GM20431 (cell line): ENCODE data around the gene PPTC7.

Experiments
- in situ Hi-C: fragments of 300-500 bp; cut with MseI, MboI; formaldehyde crosslinking; loops from one replicate; pipeline ENCODE4 v1.15.0; 2020; ENCODE audit warnings: low sequenced_read_pairs; ENCODE audit not compliant: unreplicated experiment

PPTC7 gene

DNA sequence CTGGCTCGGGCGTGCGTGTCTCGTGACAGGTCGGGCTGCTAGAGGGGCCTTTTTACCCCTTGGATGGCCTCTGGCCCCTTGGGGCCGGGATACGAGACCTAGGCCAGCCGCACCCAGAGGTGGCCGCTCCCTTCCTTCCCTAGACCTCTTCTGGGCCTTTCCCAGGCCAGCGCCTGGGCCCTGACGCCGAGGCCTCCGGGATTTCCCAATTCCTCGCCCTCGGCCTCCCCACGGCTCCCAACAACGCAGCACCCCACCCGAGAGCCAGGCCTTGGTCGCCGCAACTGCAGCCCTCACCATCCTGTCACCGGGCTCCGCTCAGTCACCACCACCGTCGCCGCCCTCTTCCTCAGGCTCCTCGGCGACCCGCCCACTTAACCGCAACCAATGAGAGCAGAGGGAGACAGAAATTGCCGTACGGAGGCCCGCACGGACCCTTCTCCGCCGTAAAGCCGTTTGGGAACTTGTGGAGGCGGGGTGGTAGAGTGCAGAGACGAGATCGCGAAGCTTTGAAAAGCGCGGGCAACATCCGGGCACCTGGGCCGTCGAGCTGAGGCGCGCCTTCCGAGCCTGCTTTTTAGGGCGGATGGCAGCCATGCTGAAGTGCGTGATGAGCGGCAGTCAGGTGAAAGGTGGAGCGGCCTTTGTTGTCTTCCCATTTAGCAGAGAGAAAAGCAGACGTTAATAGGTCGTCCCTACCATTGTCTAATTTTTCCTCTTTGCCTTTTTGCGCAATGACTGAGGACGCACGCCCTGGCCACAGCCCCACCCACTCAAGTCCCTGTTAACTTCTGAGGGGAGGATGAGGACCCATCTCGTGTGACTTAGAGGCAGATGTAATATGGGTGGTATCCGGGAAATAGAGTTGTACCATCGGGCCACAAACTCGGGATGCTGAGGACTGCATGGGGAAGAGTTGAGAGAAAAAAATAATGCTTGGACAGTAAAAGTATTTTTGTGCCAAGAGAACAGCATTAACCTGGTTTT, 81.1 kb downstream of the PPTC7 start, which contains the start of the genes RAD9B and VPS29:
RAD9B (plus strand) TSS at position 580 of the 987 bp plus-strand sequence; CDS start at position 587, 7 bp downstream.
VPS29 (minus strand) TSS at position 360 of the 987 bp plus-strand sequence; CDS start at position 300, 60 bp downstream.
- in situ Hi-C loops, result loop anchor here (10.0 kb wide), 1 partner anchor 93 kb away; no protein-coding TSS in a partner anchor

DNA sequence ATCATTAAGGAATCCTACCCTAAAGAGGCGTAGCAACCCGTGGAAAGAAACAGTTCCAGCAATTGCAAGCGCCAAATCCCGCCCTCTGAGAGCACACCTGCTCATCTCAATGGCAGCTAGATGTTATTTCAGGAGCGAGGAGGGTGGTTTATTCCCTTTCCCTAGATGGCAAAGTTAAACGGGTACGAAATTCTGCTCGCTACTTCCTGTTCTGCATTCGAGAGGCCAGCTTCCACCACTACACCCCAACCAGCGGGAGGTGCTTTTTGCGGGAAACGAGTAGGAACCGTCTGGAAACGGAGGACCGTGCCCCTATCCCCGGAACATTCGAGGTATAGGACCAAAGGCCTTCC, 81.7 kb downstream of the PPTC7 start:
- in situ Hi-C loops, result loop anchor here (10.0 kb wide), 1 partner anchor 93 kb away; no protein-coding TSS in a partner anchor

DNA sequence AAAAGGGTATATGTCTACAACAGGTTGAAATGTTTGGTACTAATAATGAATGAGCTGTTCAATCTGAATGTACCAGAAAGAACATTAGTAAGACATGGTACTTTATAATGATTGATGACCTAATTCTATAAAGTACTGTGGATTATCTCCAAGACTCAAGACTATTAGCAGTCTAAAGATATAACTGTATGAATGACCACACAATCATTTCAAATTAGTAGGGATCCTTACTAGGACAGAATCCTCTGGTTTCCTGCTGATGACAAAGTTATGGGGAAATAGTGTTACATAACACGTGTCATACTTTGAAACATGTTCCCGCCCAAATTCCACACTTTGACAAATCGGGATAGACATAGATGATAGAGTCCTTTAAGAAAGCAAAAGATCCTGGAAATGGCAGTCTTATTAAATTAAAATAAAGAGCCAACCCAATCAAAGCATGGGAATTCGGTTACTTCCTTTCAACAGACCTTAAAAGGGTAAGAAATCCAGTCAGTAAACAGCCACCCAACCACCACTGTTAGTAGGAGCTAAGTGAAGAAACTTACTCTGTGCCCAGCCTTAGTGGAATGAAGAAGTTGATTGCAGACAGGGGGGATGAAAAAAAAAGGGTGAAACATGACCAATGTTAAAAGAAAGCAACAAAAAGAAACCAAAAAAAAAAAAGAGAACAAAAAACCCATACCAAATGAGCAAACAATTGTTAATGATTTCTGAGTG, 84.0 kb downstream of the PPTC7 start:
- in situ Hi-C loops, result no loop called here
